Duodenal mucosa (tissue), 2 donors: ENCODE results near the gene ACADL.
"Not testable (repeated sequence)": the region's sequence is repeated elsewhere in the genome, so short reads cannot be mapped to it uniquely, and the experiment has no call there.

Experiments
- H3K27ac ChIP-seq: one replicate; pipeline ENCODE4 v1.7.0; 2013; ENCODE audit warnings: low read depth, low read length
- H3K27me3 ChIP-seq, 2 donors: one replicate each; pipeline ENCODE4 v1.7.0; 2013; ENCODE audit warnings: low read length in 2 of 2, control low read depth in 1 of 2; ENCODE audit not compliant: insufficient read depth in 2 of 2, control insufficient read depth in 1 of 2
- H3K36me3 ChIP-seq, 2 donors: one replicate each; pipeline ENCODE4 v1.7.0; 2013; ENCODE audit warnings: low read length in 2 of 2, control low read depth in 1 of 2; ENCODE audit not compliant: insufficient read depth in 2 of 2, control insufficient read depth in 1 of 2
- H3K4me1 ChIP-seq, 2 donors: one replicate each; pipeline ENCODE4 v1.7.0; 2013; ENCODE audit warnings: low read length in 2 of 2, control low read depth in 1 of 2; ENCODE audit not compliant: insufficient read depth in 2 of 2, control insufficient read depth in 1 of 2
- H3K4me3 ChIP-seq, 2 donors: one replicate each; pipeline ENCODE4 v1.7.0; 2013; ENCODE audit warnings: low read length in 2 of 2, low read depth in 1 of 2
- H3K9ac ChIP-seq, 2 donors: one replicate each; pipeline ENCODE4 v1.7.0; 2013; ENCODE audit warnings: low read length in 2 of 2, low read depth in 1 of 2
- H3K9me3 ChIP-seq, 2 donors: one replicate each; pipeline ENCODE4 v1.7.0; 2013; ENCODE audit warnings: low read length in 2 of 2, control low read depth in 1 of 2; ENCODE audit not compliant: control insufficient read depth in 1 of 2

Gene ACADL

GRCh38 chr2:210188755-210189154 is 36.5 kb downstream of the ACADL start:
- no peak overlapping the region for H3K4me3 ChIP-seq

GRCh38 chr2:210188190-210188589 is 37.1 kb downstream of the ACADL start:
- Histone ChIP-seq H3K36me3 (no peaks in the 10 kb centered on the region), H3K4me3 (no peak overlapping the region), H3K27me3 (no peaks in the 10 kb centered on the region), H3K9me3 (peaks cover 0 to 8% of the 10 kb centered on the region in 2 donors), H3K27ac (no peak overlapping the region), H3K9ac (no peak overlapping the region), H3K4me1 (peaks cover 0 to 5% of the 10 kb centered on the region in 2 donors)

More at GRCh38 chr2:210188755-210189154, 36.5 kb downstream of the ACADL start:
- Histone ChIP-seq H3K27me3 (no peaks in the 10 kb centered on the region), H3K36me3 (no peaks in the 10 kb centered on the region), H3K4me1 (peaks cover 0 to 5% of the 10 kb centered on the region in 2 donors), H3K9me3 (peaks cover 0 to 8% of the 10 kb centered on the region in 2 donors), H3K27ac (no peak overlapping the region), H3K9ac (no peak overlapping the region)

- H3K9me3 ChIP-seq, H3K4me3 ChIP-seq, H3K27ac ChIP-seq, H3K9ac ChIP-seq, H3K36me3 ChIP-seq, H3K27me3 ChIP-seq, H3K4me1 ChIP-seq: not testable (repeated sequence)
These were observed 41.3 kb downstream of the ACADL start for GRCh38 chr2:210183936-210184335.

DNA sequence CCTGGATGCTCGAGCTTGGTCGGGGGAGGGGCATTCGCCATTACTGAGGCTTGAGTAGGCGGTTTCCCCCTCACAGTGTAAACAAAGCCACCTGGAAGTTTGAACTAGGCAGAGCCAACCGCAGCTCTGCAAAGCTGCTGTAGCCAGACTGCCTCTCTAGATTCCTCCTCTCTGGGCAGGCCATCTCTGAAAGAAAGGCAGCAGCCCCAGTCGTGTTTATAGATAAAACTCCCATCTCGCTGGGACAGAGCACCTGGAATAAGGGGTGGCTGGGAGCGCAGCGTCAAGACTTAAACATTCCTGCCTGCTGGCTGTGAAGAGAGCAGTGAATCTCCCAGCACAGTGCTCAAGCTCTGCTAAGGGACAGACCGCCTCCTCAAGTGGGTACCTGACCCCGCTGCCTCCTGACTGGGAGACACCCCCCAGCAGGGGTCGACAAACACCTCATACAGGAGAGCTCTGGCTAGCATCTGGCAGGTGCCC is 43.6 kb downstream of the ACADL start:
- not testable (repeated sequence) for H3K36me3 ChIP-seq, H3K4me3 ChIP-seq, H3K27me3 ChIP-seq, H3K4me1 ChIP-seq, H3K27ac ChIP-seq, H3K9me3 ChIP-seq, H3K9ac ChIP-seq

DNA sequence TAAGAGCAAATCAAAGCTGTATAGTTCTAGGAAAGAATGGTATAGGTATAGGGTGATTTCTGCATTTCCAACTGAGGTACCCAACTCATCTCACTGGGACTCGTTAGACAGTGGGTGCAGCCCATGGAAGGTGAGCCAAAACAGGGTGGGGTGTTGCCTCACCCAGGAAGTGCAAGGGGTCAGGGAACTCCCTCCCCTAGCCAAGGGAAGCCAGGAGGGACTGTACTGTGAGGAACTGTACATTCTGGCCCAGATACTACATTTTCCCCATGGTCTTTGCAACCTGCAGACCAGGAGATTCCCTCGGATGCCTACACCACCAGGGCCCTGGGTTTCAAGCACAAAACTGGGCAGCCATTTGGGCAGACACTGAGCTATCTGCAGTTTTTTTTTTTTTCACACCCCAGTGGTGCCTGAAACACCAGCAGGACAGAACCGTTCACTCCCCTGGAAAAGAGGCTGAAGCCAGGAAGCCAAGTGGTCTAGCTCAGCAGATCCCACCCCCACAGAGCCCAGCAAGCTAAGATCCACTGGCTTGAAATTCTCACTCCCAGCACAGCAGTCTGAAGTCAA is 44.1 kb downstream of the ACADL start:
- not testable (repeated sequence) for H3K9me3 ChIP-seq, H3K27me3 ChIP-seq, H3K4me3 ChIP-seq, H3K27ac ChIP-seq, H3K4me1 ChIP-seq, H3K36me3 ChIP-seq, H3K9ac ChIP-seq

DNA sequence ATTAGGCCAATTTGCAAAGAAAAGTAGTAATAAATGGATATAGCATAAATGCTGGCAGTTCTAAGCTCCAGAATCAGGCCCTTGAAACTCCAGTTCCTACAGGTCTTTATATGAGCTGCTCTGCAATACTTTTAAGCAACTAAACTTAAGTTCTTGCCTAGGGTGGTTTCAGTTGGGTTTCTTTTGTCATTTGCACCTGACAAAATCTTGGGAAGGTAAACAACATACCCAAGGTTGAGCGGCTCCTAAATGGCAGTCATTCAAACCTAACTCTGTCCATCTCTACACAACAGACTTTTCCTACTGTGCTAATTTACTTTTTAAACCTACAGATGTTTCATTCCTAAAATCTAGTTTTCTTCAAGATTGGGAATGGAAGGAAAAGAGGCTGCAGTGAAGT is 44.8 kb downstream of the ACADL start:
- Histone ChIP-seq H3K4me3 (no peak overlapping the region), H3K36me3 (no peaks in the 10 kb centered on the region), H3K27ac (no peak overlapping the region), H3K27me3 (no peaks in the 10 kb centered on the region), H3K9ac (no peak overlapping the region), H3K4me1 (peaks cover 0 to 3% of the 10 kb centered on the region in 2 donors), H3K9me3 (peaks cover 0 to 7% of the 10 kb centered on the region in 2 donors)

DNA sequence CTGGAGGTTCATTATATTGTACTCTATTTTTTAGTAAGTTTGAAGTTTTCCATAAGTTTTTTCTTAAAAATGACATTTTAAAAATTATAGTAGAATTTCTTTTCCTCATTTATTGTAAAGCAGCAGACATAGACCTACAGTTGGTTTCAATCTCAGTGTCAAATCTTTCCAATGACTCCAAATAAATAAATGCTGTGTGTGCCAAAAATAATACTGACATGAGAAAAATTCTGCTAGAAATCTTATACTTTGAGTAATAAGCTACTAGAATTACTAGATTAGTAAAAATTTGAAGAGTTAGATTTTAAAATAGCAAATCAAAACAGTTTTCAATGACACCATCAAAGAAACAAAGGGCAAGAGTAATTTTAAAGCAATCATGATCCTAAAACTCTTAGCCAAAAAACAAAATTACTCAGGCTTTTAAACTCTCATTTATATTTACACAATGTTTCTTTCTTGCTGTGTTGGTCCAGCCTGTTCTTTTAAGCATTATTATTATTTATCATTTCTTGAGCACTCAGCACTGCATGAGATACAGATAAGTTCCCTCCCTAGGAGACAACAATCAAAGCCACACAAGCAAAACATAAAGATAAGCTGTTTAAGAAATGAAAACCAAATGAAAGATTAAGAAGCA is 45.8 kb downstream of the ACADL start:
- Histone ChIP-seq H3K27me3 (no peaks in the 10 kb centered on the region), H3K4me3 (no peak overlapping the region), H3K36me3 (no peaks in the 10 kb centered on the region), H3K4me1 (peaks cover 0 to 3% of the 10 kb centered on the region in 2 donors), H3K9me3 (no peaks in the 10 kb centered on the region), H3K27ac (no peak overlapping the region), H3K9ac (no peak overlapping the region)

DNA sequence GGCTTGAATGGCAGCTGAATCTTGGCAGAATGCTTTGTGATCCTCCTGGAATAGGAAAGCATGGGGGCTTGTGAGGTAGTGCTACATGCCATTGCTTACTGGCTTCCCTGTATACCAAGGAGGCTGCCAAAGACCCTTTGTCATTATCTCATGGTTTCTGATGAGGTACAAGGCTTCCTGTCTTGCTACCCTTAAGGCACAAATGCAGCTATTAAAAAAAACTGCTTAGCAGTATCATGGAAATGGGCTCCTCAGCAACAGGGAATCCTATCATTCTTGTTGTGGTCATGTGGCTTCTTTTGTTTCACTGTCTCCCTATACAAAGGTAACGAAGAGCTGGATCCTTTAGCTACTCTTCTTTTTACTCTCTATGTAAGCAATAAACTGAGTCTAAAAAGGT is 47.5 kb downstream of the ACADL start:
- Histone ChIP-seq H3K4me1 (peaks cover 0 to 3% of the 10 kb centered on the region in 2 donors), H3K27ac (no peak overlapping the region), H3K36me3 (no peaks in the 10 kb centered on the region), H3K4me3 (no peak overlapping the region), H3K9ac (no peak overlapping the region), H3K9me3 (no peaks in the 10 kb centered on the region), H3K27me3 (no peaks in the 10 kb centered on the region)

DNA sequence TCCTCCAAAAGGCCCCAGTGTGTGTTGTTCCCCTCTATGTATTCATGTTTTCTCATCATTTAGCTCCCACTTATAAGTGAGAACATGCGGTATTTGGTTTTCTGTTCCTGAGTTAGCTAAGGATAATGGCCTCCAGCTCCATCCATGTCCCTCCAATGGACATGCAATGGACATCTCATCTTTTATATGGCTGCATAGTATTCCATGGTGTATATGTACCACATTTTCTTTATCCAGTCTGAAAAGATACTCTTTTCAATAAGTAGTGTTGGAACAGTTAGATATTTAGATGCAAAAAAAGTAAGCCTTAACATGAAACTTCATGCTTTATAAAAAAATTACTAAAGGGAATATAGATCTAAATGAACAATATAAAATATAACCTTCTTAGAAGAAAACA is 48.1 kb downstream of the ACADL start:
- not testable (repeated sequence) for H3K4me3 ChIP-seq, H3K27me3 ChIP-seq, H3K27ac ChIP-seq

DNA sequence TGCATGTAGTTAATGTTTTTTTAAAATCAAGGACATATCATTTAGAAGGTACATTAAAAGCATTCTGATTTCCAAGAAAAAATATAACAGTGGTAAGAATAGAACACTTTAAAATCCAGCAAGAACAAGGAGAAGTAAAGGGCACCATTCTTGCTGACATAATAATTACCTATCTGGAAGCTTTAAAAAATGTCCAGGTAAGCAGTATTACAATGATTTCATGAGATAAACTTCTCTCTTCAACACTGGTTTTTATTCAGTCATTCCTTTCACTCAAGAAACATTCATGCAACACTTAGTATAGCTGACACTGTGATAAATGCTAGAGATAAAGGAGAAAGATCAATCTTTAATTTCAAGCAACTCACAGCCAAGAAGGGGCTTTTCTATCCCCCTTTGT is 51.2 kb downstream of the ACADL start:
- H3K9me3 ChIP-seq: no peaks in the 10 kb centered on the region
- H3K27ac ChIP-seq: no peak overlapping the region
- peaks cover 2 to 8% of the 10 kb centered on the region in 2 donors for H3K4me1 ChIP-seq
- no peaks in the 10 kb centered on the region for H3K36me3 ChIP-seq
- no peak overlapping the region for H3K4me3 ChIP-seq
- no peaks in the 10 kb centered on the region for H3K27me3 ChIP-seq
- no peak overlapping the region for H3K9ac ChIP-seq

More for the DNA sequence above, 48.1 kb downstream of the ACADL start:
- H3K9me3 ChIP-seq, H3K9ac ChIP-seq, H3K4me1 ChIP-seq, H3K36me3 ChIP-seq: not testable (repeated sequence)
